Kidney (tissue), 14 donors: ENCODE data around the gene FMNL2. TPM values are rescaled to one million over a fixed set of nuclear protein-coding genes. Genes with fewer than 3 reads are reported as not detected.

Experiments
- DNase-seq, 5 donors: peaks; one replicate each; pipeline ENCODE4 v3.0.0-alpha.2; 2013 to 2020
- FAIRE-seq: peaks from 2 replicates; lab custom pipeline; 2012; peaks lifted over from hg19 to GRCh38; lab: Jason Lieb, UNC
- H3K27ac ChIP-seq, 2 donors: one replicate each; pipeline ENCODE4 v1.7.0; 2013; ENCODE audit warnings: low read depth in 2 of 2, low read length in 2 of 2, inconsistent platforms in 1 of 2
- H3K27me3 ChIP-seq: one replicate; pipeline ENCODE4 v1.7.1; 2013; ENCODE audit warnings: low read length, inconsistent platforms; ENCODE audit not compliant: control insufficient read depth, insufficient read depth
- H3K36me3 ChIP-seq, 3 donors: one replicate each; pipeline versions ENCODE4 v1.7.0 to v1.7.1; 2013; ENCODE audit warnings: low read length in 3 of 3, control low read depth in 1 of 3, inconsistent platforms in 1 of 3; ENCODE audit not compliant: insufficient read depth in 3 of 3, control insufficient read depth in 2 of 3
- H3K4me1 ChIP-seq, 3 donors: one replicate each; pipeline versions ENCODE4 v1.7.0 to v1.7.1; 2013; ENCODE audit warnings: low read length in 3 of 3, inconsistent platforms in 1 of 3, low read depth in 1 of 3; ENCODE audit not compliant: control insufficient read depth in 2 of 3, insufficient read depth in 2 of 3
- H3K4me3 ChIP-seq, 3 donors: one replicate each; pipeline versions ENCODE4 v1.7.0 to v1.8.1; 2013; ENCODE audit warnings: low read length in 3 of 3, control low read depth in 1 of 3, inconsistent platforms in 1 of 3
- H3K9ac ChIP-seq, 3 donors: one replicate each; pipeline versions ENCODE4 v1.7.0 to v1.7.1; 2013; ENCODE audit warnings: low read length in 3 of 3, control low read depth in 1 of 3, inconsistent platforms in 1 of 3
- H3K9me3 ChIP-seq, 3 donors: one replicate each; pipeline versions ENCODE4 v1.7.0 to v1.7.1; 2013; ENCODE audit warnings: low read length in 3 of 3, control low read depth in 1 of 3, inconsistent platforms in 1 of 3; ENCODE audit not compliant: control insufficient read depth in 2 of 3, insufficient read depth in 1 of 3
- CTCF ChIP-seq: IDR thresholded peaks from 3 replicates; pipeline ENCODE4 v1.5.1; 2012; ENCODE audit warnings: mild to moderate bottlenecking, moderate library complexity, borderline replicate concordance; ENCODE audit not compliant: insufficient read depth; ENCODE audit errors: extremely low read depth
- intact Hi-C: fragments of 100-400 bp; cut with DNase I; formaldehyde crosslinking; loops from one replicate; pipeline ENCODE4 v1.11.1; 2022
- polyA plus RNA-seq: library from polyadenylated mRNA; stranded (reverse); fragments of 350-450 nt; fragmentation: Illumina TruSeq; extraction: RNeasy Lipid Tissue Mini Kit (QIAGEN cat#74804); gene quantifications from one replicate; pipeline ENCODE4 v1.2.3, GENCODE V29; 2014; ENCODE audit warnings: low read depth, low replicate concordance; ENCODE audit not compliant: insufficient read depth
- total RNA-seq: library from RNA; stranded (reverse); fragmentation: NEBNext Ultra II Directional; extraction: Animal tissue kit (Norgen Biotek cat#: 25700); gene quantifications from one replicate; pipeline ENCODE4 v1.2.1, GENCODE V29; 2021
- donor health status: control.
- donor health status: control.
- donor health status: control.
- donor health status: control.
- donor health status: control.
- donor health status: DM: yes; HTN: yes; CAD: no.
- donor health status: Normal renal cell carcinoma (clear cell type).

The FMNL2 gene
- total and polyA plus RNA-seq, 2 donors from 2014 or later, result 10.7 to 39.1 TPM

DNA sequence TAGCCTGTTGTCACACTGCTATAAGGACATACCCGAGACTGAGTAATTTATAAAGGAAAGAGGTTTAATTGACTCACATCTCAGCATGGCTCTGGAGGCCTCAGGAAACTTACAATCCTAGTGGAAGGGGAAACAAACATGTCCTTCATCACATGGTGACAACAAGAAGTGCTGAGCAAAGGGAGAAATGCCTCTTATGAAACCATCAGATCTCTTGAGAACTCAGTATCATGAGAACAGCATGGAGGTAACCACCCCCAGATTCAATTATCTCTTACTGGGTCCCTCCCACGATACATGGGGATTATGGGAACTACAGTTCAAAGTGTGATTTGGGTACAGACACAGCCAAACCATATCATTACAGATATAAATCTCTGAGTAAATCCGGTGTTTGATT, 233.6 kb downstream of the FMNL2 start:
- Histone ChIP-seq H3K9ac (no peak overlapping the region), H3K27me3 (no peaks in the 10 kb centered on the region), H3K9me3 (no peaks in the 10 kb centered on the region), H3K36me3 (peaks cover 0 to 5% (median 0%) of the 10 kb centered on the region in 3 donors), H3K27ac (no peak overlapping the region), H3K4me3 (no peak overlapping the region), H3K4me1 (no peaks in the 10 kb centered on the region)
- FAIRE-seq, result no peak
- no peak for TF ChIP-seq CTCF
- intact Hi-C loops, result no loop called here
- no peak for DNase-seq

GRCh38 chr2:152569186-152569585, 234.2 kb downstream of the FMNL2 start:
- intact Hi-C loops, result no loop called here
- H3K9ac ChIP-seq, result no peak overlapping the region
- TF ChIP-seq CTCF, result no peak
- DNase-seq (no peak), FAIRE-seq (no peak)
- H3K27me3 ChIP-seq, result no peaks in the 10 kb centered on the region
- H3K27ac ChIP-seq, result no peak overlapping the region
- H3K4me3 ChIP-seq, result no peak overlapping the region
- peaks cover 0 to 5% (median 0%) of the 10 kb centered on the region in 3 donors for H3K36me3 ChIP-seq
- H3K9me3 ChIP-seq, result no peaks in the 10 kb centered on the region
- H3K4me1 ChIP-seq, result no peaks in the 10 kb centered on the region

- no peaks in the 10 kb centered on the region for H3K27me3 ChIP-seq
- no peak overlapping the region for H3K9ac ChIP-seq
- no peak overlapping the region for H3K4me3 ChIP-seq
- H3K4me1 ChIP-seq, result no peaks in the 10 kb centered on the region
- H3K27ac ChIP-seq, result no peak overlapping the region
- H3K9me3 ChIP-seq, result no peaks in the 10 kb centered on the region
- DNase-seq (no peak), FAIRE-seq (no peak)
- intact Hi-C loops, result no loop called here
- TF ChIP-seq CTCF, result no peak
- H3K36me3 ChIP-seq, result peaks cover 0 to 5% (median 0%) of the 10 kb centered on the region in 3 donors
Observed at GRCh38 chr2:152571048-152571766, 236.2 kb downstream of the FMNL2 start.
